ENCODE results near the gene LANCL2. TPM values are rescaled to one million over a fixed set of nuclear protein-coding genes. Genes with fewer than 3 reads are reported as not detected.

The LANCL2 gene
- total RNA-seq, 1 donor from 2014 or later, result 7.1 TPM

DNA sequence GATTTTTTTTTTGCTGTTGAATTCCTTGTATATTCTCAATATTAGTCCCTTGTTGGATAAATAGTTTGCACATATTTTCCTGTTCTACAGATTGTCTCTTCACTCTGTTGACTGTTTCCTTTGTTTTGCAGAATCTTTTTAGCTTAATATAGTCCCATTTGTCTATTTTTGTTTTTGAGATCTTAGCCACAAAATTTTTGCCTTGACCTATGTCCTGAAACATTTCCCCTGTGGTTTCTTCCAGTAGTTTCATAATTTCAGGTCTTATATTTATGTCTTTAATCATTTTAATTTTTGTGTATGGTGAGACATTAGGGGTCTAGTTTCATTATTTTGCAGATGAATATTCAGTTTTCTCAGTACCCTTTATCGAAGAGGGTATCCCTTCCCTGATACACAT lies 92.7 kb downstream of the LANCL2 start:
- peaks cover 2% of the 10 kb centered on the region for H3K27me3 Mint-ChIP-seq (ENCODE audit: insufficient read depth, low read depth)
- H2AFZ ChIP-seq (replicated peaks), result no peak overlapping the region
- no peak overlapping the region for H3K27ac Mint-ChIP-seq

DNA sequence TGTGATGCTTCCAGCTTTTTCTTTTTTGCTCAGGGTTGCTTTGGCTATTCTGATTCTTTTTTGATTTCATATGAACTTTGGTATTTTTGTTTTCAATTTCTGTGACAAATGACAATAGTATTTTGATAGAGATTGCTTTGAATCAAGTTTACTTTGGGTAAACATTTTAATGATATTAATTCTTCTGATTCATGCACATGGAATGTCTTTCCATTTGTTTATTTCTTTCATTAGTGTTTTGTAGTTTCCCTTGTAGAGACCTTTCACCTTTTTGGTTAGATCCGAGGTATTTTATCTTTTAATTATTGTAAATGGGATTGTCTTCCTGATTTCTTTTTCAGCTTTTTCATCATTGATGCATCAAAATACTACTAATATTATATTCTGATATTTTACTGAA lies 93.2 kb downstream of the LANCL2 start:
- no peak overlapping the region for H2AFZ ChIP-seq (replicated peaks)
- TF ChIP-seq EZH2phosphoT487 (IDR thresholded peaks at IDR 0.05) (no peak), EZH2 (IDR thresholded peaks at IDR 0.05) (no peak)
- TF ChIP-seq, protein P1, sequence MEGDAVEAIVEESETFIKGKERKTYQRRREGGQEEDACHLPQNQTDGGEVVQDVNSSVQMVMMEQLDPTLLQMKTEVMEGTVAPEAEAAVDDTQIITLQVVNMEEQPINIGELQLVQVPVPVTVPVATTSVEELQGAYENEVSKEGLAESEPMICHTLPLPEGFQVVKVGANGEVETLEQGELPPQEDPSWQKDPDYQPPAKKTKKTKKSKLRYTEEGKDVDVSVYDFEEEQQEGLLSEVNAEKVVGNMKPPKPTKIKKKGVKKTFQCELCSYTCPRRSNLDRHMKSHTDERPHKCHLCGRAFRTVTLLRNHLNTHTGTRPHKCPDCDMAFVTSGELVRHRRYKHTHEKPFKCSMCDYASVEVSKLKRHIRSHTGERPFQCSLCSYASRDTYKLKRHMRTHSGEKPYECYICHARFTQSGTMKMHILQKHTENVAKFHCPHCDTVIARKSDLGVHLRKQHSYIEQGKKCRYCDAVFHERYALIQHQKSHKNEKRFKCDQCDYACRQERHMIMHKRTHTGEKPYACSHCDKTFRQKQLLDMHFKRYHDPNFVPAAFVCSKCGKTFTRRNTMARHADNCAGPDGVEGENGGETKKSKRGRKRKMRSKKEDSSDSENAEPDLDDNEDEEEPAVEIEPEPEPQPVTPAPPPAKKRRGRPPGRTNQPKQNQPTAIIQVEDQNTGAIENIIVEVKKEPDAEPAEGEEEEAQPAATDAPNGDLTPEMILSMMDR (IDR thresholded peaks at IDR 0.05), result no peak
- H4K20me1 ChIP-seq (ENCODE audit: low read depth), result no peaks in the 10 kb centered on the region
- H3K9me3 Mint-ChIP-seq, result peaks cover 37% of the 10 kb centered on the region
- H3K36me3 Mint-ChIP-seq, result peaks cover 10% of the 10 kb centered on the region
- no peak for DNase-seq (ENCODE audit: low spot score)
- H3K27me3 Mint-ChIP-seq (ENCODE audit: insufficient read depth, low read depth), result peaks cover 2% of the 10 kb centered on the region
- no peak overlapping the region for H3K27ac ChIP-seq
- no peak overlapping the region for H3K4me3 Mint-ChIP-seq
- no peaks in the 10 kb centered on the region for H3K27me3 ChIP-seq
- no peak overlapping the region for H3K27ac Mint-ChIP-seq
- H3K4me1 Mint-ChIP-seq, result no peaks in the 10 kb centered on the region
- no peaks in the 10 kb centered on the region for H3K4me1 ChIP-seq
- H3K36me3 ChIP-seq, result no peaks in the 10 kb centered on the region
- H3F3A ChIP-seq (ENCODE audit: low read depth), result no peaks in the 10 kb centered on the region
- H3K4me3 ChIP-seq, result no peak overlapping the region
- no peak overlapping the region for H3K9ac ChIP-seq
- H3K79me2 ChIP-seq (ENCODE audit: low read depth), result no peaks in the 10 kb centered on the region
- peaks cover 12% of the 10 kb centered on the region for H3K9me3 ChIP-seq (ENCODE audit: low read depth)
- H3K4me2 ChIP-seq, result no peak overlapping the region

More for the DNA sequence above, 92.7 kb downstream of the LANCL2 start:
- TF ChIP-seq, protein P1 (IDR thresholded peaks at IDR 0.05), result no peak
- TF ChIP-seq EZH2 (IDR thresholded peaks at IDR 0.05), result no peak
- TF ChIP-seq EZH2phosphoT487 (IDR thresholded peaks at IDR 0.05), result no peak
- Histone ChIP-seq H3K36me3 (no peaks in the 10 kb centered on the region), H3K4me3 (no peak overlapping the region), H3K9ac (no peak overlapping the region), H3K4me1 (no peaks in the 10 kb centered on the region), H3K9me3 (ENCODE audit: low read depth) (peaks cover 12% of the 10 kb centered on the region), H3K27me3 (no peaks in the 10 kb centered on the region), H3K4me2 (no peak overlapping the region), H3K27ac (no peak overlapping the region), H4K20me1 (ENCODE audit: low read depth) (no peaks in the 10 kb centered on the region), H3F3A (ENCODE audit: low read depth) (no peaks in the 10 kb centered on the region), H3K79me2 (ENCODE audit: low read depth) (no peaks in the 10 kb centered on the region)
- H3K4me1 Mint-ChIP-seq, result no peaks in the 10 kb centered on the region
- H3K9me3 Mint-ChIP-seq, result peaks cover 32% of the 10 kb centered on the region
- H3K4me3 Mint-ChIP-seq, result no peak overlapping the region
- no peak for DNase-seq (ENCODE audit: low spot score)
- peaks cover 7% of the 10 kb centered on the region for H3K36me3 Mint-ChIP-seq

DNA sequence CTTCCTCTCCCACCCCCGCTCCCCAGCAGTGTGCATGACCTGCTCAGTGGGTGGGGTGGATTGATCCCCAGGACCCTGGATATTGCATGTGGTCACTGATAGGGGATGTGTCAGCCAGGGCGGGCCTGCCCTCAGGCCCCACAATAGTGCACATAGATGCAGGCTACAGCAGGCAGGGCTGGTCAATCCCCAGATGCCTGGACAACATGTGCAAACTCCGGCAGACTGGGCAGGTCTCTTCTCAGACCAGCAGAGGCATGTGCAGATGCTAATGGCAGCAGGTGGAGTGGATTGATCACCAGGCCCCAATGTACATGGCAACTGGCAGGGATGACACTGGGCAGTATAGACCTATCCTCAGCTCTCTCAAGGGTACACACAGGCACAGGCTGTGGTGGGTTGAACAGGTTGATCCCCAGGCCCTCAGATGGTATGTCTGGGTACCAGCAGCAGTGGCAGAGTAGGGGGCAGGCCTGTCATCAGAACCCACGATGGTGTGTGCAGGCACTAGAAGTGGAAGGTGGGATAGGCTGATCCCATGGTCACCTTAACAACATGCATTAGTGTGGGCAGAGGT lies 98.6 kb downstream of the LANCL2 start:
- Mint-ChIP-seq H3K9me3 (peaks cover 51% of the 10 kb centered on the region), H3K4me3 (no peak overlapping the region), H3K27ac (no peak overlapping the region), H3K4me1 (no peaks in the 10 kb centered on the region), H3K36me3 (peaks cover 43% of the 10 kb centered on the region), H3K27me3 (ENCODE audit: insufficient read depth, low read depth) (peaks cover 7% of the 10 kb centered on the region)
- Histone ChIP-seq H3K27me3 (no peaks in the 10 kb centered on the region), H2AFZ (replicated peaks) (no peak overlapping the region), H3K79me2 (ENCODE audit: low read depth) (no peaks in the 10 kb centered on the region), H3K9me3 (ENCODE audit: low read depth) (peaks cover 8% of the 10 kb centered on the region), H3K4me3 (no peak overlapping the region), H3K27ac (no peak overlapping the region), H3K36me3 (no peaks in the 10 kb centered on the region), H3K4me1 (no peaks in the 10 kb centered on the region), H3K9ac (no peak overlapping the region), H3F3A (ENCODE audit: low read depth) (no peaks in the 10 kb centered on the region), H4K20me1 (ENCODE audit: low read depth) (no peaks in the 10 kb centered on the region), H3K4me2 (no peak overlapping the region)
- TF ChIP-seq EZH2 (IDR thresholded peaks at IDR 0.05) (no peak), EZH2phosphoT487 (IDR thresholded peaks at IDR 0.05) (no peak)
- TF ChIP-seq, protein P1 (IDR thresholded peaks at IDR 0.05), result no peak
- DNase-seq (ENCODE audit: low spot score), result no peak

Measured in neural progenitor cell (in vitro differentiated cells).